WI38 (cell line): Measurements from ENCODE around the gene RPS27A.
"Not testable (repeated sequence)": the region's sequence is repeated elsewhere in the genome, so short reads cannot be mapped to it uniquely, and the experiment has no call there.

Experiments used
- H3K4me3 ChIP-seq: 2 replicates; pipeline ENCODE4 v1.5.1; 2011; ENCODE audit warnings: low read depth, mild to moderate bottlenecking, control low read depth, low read length
- TF ChIP-seq, protein P1 (sequence below): IDR thresholded peaks from 2 replicates; pipeline ENCODE4 v1.5.1; 2012; ENCODE audit warnings: low read depth, mild to moderate bottlenecking, control low read depth, low read length

The RPS27A gene

DNA sequence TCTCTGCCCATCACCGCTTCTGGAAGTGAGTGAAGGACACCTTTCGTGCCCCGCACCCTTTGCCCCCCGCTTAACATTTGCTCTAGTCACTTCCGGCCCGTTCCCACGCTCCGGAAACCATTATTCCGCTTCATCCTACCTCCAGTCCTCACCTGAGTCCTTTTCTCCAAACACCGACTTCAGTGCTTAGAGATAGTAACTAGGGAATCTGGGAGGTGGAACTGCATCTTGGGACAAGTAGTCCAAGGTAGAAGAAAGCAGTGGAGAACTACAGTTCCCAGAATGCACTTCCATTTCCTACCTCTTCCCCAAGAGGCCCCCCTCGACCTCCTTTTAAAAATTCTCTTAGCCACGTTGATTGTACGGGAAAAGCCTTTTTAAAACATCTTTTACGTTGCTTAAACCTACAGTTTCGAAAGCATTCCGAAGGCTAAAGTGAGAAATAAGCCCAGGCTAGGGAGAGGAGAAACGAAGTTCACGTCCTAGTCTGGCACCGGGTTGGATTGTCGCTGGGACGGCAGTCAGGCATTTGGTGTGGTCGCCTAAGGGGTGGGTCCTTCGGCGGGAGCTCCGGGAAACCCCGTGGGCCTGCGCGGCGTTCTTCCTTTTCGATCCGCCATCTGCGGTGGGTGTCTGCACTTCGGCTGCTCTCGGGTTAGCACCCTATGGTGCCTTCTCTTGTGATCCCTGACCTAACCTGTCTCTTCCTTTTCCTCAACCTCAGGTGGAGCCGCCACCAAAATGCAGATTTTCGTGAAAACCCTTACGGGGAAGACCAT, at the start of gene RPS27A, which contains the start of gene CLHC1:
Gene RPS27A (plus strand): TSS at position 605 of the 779 bp plus-strand sequence. CDS start 137 bp downstream, at position 742.
Gene CLHC1 (minus strand): TSS at position 210 of the 779 bp plus-strand sequence. CDS start 9,882 bp downstream, outside the sequence.
- H3K4me3 ChIP-seq, result peak within 1 kb of the TSS; percentile 99
- TF ChIP-seq, protein P1, sequence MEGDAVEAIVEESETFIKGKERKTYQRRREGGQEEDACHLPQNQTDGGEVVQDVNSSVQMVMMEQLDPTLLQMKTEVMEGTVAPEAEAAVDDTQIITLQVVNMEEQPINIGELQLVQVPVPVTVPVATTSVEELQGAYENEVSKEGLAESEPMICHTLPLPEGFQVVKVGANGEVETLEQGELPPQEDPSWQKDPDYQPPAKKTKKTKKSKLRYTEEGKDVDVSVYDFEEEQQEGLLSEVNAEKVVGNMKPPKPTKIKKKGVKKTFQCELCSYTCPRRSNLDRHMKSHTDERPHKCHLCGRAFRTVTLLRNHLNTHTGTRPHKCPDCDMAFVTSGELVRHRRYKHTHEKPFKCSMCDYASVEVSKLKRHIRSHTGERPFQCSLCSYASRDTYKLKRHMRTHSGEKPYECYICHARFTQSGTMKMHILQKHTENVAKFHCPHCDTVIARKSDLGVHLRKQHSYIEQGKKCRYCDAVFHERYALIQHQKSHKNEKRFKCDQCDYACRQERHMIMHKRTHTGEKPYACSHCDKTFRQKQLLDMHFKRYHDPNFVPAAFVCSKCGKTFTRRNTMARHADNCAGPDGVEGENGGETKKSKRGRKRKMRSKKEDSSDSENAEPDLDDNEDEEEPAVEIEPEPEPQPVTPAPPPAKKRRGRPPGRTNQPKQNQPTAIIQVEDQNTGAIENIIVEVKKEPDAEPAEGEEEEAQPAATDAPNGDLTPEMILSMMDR, result no peak

DNA sequence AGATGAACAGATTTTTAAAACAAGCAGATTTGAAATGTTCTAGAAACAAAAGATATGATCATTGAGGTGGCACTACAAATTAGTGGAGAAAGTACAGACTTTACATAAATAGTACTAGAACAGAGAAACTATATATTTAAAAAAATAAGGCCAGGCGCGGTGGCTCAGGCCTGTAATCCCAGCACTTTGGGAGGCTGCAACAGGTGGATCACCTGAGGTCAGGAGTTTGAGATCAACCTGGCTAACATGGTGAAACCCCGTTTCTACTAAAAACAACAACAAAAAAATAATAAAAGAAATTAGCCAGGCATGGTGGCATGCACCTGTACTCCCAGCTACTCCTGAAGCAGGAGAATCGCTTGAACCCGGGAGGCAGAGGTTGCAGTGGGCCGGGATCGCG, 45.7 kb upstream of the RPS27A start:
- not testable (repeated sequence) for H3K4me3 ChIP-seq

DNA sequence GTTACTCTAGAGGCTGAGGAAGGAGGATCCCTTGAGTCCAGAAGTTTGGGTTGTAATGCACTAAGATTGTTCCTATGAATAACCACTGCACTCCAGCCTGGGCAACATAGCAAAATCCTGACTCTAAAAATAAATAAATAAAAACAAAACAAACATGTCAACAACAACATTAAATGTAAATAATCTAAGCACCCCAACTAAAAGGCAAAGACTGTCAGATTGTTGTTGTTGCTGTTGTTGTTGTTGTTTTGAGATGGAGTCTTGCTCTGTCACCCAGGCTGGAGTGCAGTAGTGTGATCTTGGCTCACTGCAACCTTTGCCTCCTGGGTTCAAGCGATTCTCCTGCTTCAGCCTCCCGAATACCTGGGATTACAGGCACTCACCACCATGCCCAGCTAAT, 40.6 kb upstream of the RPS27A start:
- not testable (repeated sequence) for H3K4me3 ChIP-seq

DNA sequence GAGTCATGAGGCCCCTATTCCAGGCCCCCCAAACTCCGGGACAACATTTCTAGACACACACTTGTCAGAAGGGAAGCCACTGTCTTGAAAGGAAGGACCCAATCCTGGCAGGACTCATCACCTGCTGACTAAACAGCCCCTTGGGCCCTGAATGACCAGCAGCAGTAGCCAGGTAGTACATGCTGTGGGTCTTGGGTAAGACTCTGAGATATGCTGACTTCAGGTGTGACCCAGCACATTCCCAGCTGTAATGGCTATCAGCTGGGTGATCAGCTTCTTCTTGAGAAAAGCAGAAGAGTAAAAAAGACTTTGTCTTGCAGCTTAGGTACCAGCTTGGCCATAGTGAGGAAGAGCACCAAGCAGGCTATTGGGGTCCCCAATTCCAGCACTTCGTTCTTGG, 36.0 kb upstream of the RPS27A start:
- TF ChIP-seq, protein P1, result no peak

DNA sequence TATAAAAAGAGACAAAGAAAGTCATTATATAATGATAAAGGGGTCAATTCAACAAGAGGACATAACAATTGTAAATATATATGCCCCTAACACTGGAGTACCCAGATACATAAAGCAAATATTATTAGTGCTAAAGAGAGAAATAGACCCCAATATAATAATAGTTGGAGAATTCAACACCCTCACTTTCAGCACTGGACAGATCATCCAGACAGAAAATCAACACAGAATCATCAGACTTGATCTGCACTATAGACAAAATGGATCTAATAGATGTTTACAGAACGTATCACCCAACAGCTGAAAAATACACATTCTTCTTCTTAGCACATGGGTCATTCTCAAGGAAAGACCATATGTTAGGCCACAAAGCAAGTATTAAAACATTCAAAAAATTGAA, 32.1 kb upstream of the RPS27A start:
- TF ChIP-seq, protein P1, result no peak
- H3K4me3 ChIP-seq, result no peak overlapping the region

More for the DNA sequence above, 36.0 kb upstream of the RPS27A start:
- H3K4me3 ChIP-seq, result no peak overlapping the region

DNA sequence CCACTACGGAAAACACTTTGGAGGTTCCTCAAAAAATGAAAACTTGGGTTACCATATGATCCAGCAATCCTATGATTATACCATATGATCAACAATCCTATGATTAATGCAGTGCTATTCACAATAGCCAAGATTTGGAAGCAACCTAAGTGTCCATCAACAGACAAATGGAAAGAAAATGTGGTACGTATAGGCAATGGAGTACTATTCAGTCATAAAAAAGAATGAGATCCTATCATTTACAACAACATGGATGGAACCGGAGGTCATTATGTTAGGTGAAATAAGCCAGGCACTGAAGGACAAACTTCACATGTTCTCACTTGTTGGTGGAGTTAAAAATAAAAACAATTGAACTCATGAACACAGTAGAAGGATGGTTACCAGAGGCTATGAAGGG, 28.0 kb upstream of the RPS27A start:
- TF ChIP-seq, protein P1, result no peak
- H3K4me3 ChIP-seq, result no peak overlapping the region

DNA sequence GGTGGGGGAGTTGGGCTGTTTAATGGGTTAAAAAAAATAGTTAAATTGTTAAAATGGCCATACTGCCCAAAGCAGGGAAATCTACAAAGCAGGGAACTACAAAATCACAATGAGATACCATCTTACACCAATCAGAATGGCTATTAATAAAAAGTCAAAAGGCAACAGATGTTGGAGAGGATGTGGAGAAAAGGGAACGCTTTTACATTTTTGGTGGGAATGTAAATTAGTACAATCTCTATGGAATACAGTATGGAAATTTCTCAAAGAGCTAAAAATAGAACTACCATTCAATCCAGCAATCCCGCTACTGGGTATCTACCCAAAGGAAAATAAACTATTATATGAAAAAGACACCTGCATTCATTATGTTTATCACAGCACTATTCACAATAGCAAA, 27.5 kb upstream of the RPS27A start:
- H3K4me3 ChIP-seq, result no peak overlapping the region
- TF ChIP-seq, protein P1, result no peak

DNA sequence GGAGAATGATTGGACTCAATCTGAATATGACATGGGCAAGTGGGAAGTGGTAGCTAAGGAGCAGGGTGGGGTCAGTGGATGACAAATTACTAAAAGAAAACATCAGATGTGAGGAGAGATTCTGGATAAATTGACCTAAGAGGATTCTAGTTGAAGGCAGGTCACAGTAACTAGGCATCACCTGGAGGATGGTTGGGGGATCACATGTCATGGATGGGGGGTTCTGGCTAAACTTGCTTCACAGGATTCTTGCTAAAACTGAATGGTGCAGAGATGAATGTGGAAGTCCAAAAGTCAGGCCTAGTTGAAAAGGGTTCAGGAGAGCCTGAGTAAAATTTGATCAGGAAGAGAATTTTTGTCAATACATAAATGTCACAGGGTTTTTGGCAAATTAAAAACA, 18.7 kb upstream of the RPS27A start:
- H3K4me3 ChIP-seq, result no peak overlapping the region
- TF ChIP-seq, protein P1, result no peak
